Measurements from ENCODE around the gene COL12A1. TPM values are rescaled to one million over a fixed set of nuclear protein-coding genes. Genes with fewer than 3 reads are reported as not detected.

The COL12A1 gene
- total and polyA plus RNA-seq, 10 of the 15 experiments (the other 5 are each of a cell fraction or from before 2014, with no cell fraction given) = under 0.01 to 0.69 (median 0.11) TPM; not detected in 6

GRCh38 chr6:75210885-75211739, 5.3 kb upstream of the COL12A1 start:
- H3K4me1 ChIP-seq (ENCODE audit: control insufficient read depth, insufficient read depth, low read length) = no peaks in the 10 kb centered on the region
- SMC1A ChIA-PET (ENCODE audit: uncharacterized antibody, unreplicated experiment) = interaction anchor here (0.5 to 6.0 kb wide), 25 partner anchors 7 to 1481 kb away, joined by 3 to 64 read pairs (median 4); no protein-coding TSS in a partner anchor
- H3K79me2 ChIP-seq (ENCODE audit: control insufficient read depth, insufficient read depth, low read length) = no peaks in the 10 kb centered on the region
- H3K4me2 ChIP-seq (ENCODE audit: control insufficient read depth, insufficient read depth) = no peak overlapping the region
- no peak overlapping the region for H3K9ac ChIP-seq (ENCODE audit: control insufficient read depth, insufficient read depth, low read length)
- RAD21 ChIA-PET (ENCODE audit: unreplicated experiment) = interaction anchor here (0.9 to 4.8 kb wide), 8 partner anchors 73 to 1473 kb away, joined by 3 to 59 read pairs (median 7); partner anchors contain the start of gene TMEM30A
- no peaks in the 10 kb centered on the region for H3K9me3 ChIP-seq (replicated peaks; ENCODE audit: control insufficient read depth, insufficient read depth, low read length)
- peaks cover 13 to 21% of the 10 kb centered on the region in 2 experiments for H3K27me3 ChIP-seq (replicated peaks in 1 of 2; ENCODE audit: control insufficient read depth in 2 of 2, insufficient read depth in 2 of 2, low read length in 1 of 2)
- TF ChIP-seq SMC3 (IDR thresholded peaks at IDR 0.05; ENCODE audit: borderline replicate concordance, low read length) = peak; percentile 71
- TF ChIP-seq CREB1 (IDR thresholded peaks at IDR 0.05; ENCODE audit: low read depth) = no peak
- peak; percentile 54 to 68 (median 68); a peak in 5 of 6 replicates for TF ChIP-seq CTCF (IDR thresholded peaks at IDR 0.05 in 2 of 3, conservative IDR thresholded peaks at IDR 0.05 in 1 of 3; ENCODE audit: control insufficient read depth in 2 of 3, extremely low read depth in 1 of 3, insufficient read depth in 1 of 3, low read depth in 3 of 3, low read length in 3 of 3)
- TF ChIP-seq RAD21 (IDR thresholded peaks at IDR 0.05; ENCODE audit: insufficient read depth, low read depth, low read length) = peak; percentile 73
- H3K27ac ChIP-seq (ENCODE audit: control insufficient read depth, insufficient read depth) = no peak overlapping the region
- CTCF ChIA-PET = interaction anchor here (0.7 to 6.3 kb wide), 52 partner anchors 10 to 1539 kb away, joined by 3 to 95 read pairs (median 4); no protein-coding TSS in a partner anchor
- ATAC-seq (0 out of 3 replicates have a peak, but pooled peaks have one; percentile 11), DNase-seq (ENCODE audit: low read depth, low spot score) (no peak), FAIRE-seq (peak; percentile 23)
- H3K36me3 ChIP-seq (ENCODE audit: control insufficient read depth in 2 of 2, insufficient read depth in 2 of 2, low read length in 1 of 2) = no peaks in the 10 kb centered on the region
- POLR2A ChIA-PET = no interaction called here
- H2AFZ ChIP-seq (ENCODE audit: control insufficient read depth, low read depth, low read length) = no peak overlapping the region
- H3K4me3 ChIP-seq = no peak overlapping the region
- BruUV-seq (replicated peaks) = no TSS peak
- intact Hi-C loops (cut with micrococcal nuclease; ENCODE audit: unreplicated experiment) = loop anchor here (5.0 kb wide), 1 partner anchor 316 kb away; no protein-coding TSS in a partner anchor
- in situ Hi-C loops (cut with MboI) = loop anchor here (5.0 to 10.0 kb wide), 4 partner anchors 1226 to 1536 kb away; no protein-coding TSS in a partner anchor
- no peaks in the 10 kb centered on the region for H4K20me1 ChIP-seq (ENCODE audit: control insufficient read depth, insufficient read depth)
- 14% methylated on average over 10 of the region's 10 CpGs for WGBS (ENCODE audit: insufficient coverage, insufficient replicate concordance, low lambda C conversion rate, missing lambda C conversion rate)
